GM18868 (cell line): Measurements from ENCODE around the gene TFDP1.

Experiments
- ATAC-seq: cut with Tn5 transposase; IDR thresholded peaks from one replicate; pipeline ENCODE4 v1.9.1; 2021; ENCODE audit warnings: mild to moderate bottlenecking, moderate library complexity; ENCODE audit not compliant: unreplicated experiment

Gene TFDP1, protein sequence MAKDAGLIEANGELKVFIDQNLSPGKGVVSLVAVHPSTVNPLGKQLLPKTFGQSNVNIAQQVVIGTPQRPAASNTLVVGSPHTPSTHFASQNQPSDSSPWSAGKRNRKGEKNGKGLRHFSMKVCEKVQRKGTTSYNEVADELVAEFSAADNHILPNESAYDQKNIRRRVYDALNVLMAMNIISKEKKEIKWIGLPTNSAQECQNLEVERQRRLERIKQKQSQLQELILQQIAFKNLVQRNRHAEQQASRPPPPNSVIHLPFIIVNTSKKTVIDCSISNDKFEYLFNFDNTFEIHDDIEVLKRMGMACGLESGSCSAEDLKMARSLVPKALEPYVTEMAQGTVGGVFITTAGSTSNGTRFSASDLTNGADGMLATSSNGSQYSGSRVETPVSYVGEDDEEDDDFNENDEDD

DNA sequence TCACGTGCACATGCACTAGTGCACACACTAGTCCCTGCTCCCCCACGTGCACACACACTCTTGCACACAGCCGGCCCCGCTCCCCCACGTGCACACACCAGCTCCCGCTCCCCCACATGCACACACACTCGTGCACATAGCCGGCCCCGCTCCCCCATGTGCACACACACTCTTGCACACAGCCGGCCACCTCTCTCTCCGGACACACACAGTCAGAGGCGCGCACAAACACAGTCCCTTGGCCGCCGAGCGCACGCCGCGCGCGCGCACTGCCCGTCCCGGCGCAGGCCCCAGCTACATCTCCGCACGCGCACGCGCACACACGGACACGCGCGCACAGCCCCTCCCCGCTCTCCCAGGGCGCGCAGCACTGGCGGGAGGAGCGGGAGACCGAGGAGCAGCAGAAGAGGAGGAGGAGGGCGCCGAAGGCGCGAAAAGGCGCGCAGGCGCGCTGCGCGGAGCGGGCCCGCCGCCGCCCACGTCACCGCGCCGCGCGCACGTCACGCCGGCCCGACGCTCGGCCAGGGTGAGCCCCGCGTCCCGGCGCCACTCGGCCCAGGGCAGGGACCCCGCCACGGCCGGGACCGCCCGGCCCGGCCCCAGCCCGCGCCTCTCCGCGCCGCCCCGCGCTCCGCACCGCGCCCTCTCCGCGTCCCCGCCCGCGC lies at the start of gene TFDP1:
TFDP1 (plus strand) TSS at position 549 of the 665 bp plus-strand sequence. CDS start 1,085 bp downstream, outside the sequence.
- ATAC-seq, result peak; percentile 86

DNA sequence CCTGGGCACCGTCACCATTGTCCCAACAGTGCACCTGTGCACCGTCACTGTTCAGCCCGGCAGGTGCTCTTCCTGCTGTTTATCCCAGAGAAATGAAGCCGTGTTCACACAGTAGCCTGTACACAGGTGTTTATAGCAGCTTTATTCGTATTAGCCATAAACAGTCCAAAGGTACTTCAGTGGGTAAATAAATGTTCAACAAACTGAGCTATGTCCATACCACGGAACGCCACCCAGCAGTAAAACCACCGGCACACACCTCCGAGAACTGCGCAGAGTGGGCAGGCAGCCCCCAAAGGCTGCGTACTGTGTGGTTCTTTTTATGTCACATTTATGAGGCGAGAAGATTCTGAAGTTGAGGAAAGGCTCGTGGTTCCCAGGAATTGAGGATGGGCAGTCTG lies 49.2 kb upstream of the TFDP1 start:
- no peak for ATAC-seq

DNA sequence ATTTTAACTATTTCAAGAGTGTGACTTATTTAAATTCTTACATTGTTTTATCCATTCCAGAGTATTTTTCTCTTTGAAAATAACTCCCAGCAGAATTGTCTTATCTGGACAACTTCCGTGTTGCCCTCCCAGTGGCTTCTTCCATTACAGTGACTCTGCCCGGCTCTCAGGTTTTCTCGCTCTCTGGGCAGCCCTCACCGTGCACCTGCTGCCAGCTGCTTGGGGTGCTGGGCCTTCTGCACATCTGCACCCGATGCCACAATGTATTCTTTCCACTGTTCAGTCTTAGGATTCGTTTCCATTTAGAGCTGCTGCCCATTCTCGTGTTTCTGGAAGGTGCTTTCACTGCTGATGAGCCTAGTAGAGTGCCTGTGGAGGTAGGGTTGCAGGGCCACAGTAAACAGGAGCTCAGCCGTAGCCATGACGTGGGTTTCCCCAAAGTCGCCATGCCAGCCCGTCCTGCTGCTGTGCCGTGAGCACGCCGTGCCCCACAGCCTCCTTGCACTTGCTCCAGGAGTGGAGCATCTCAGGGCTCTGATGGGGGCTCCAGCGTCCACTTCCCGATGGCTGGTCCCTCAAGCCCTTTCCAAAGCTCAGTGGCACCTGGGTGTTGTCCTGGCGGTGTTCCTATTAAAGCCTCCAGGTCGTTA lies 48.0 kb upstream of the TFDP1 start:
- no peak for ATAC-seq

DNA sequence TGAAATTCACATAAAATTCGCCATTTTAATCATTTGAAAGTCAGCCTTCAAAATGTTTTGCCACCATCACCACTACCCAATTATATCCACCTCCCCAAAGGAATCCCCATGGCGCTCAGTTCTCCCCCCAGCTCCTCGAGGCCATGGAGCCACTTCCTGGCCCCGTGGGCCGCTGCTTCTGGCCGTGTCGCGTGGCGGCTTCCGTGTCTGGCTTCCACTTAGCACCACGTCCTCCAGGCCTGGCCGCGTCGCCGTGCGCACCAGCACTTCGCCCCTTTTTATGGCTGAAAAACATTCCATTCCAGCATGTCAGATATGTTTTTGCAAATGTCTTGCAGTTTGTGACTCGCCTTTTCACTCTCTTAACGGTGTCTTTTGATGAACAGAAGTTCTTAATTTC lies 47.3 kb upstream of the TFDP1 start:
- ATAC-seq, result no peak

DNA sequence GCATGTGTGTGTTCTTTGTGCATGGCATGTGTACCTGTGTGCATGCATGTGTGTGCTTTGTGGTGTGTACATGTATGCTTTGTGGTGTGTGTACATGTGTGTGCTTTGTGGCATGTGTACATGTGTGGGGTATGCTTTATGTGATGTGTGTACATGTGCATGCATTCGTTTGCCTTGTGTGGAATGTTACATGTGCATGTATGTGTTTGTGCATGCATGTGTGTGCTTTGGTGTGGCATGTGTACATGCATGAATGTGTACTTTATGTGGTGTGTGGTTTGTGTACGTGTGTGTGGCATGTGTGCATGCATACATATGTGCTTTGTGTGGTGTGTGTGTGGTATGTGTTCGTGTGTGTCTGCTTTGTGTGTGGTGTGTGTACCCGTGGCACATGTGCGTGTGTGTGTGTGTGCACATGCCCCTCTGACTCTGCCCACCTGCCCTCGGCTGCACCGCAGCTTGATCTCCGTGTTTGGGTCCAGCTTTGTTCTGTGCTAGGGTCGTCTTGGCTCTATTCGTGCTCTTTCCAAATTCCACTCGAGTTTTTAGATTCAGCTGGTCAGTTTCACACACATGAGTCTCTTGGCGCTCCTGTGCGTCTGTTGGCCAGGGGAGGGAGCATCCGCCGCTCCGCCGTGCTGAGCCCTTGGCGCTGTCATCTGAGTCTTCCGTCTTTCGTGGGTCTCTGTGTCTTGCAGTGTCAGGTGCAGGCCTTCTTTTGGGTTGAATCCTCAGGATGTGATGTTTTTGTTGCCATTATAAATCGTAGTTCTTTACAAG lies 46.5 kb upstream of the TFDP1 start:
- ATAC-seq, result no peak

DNA sequence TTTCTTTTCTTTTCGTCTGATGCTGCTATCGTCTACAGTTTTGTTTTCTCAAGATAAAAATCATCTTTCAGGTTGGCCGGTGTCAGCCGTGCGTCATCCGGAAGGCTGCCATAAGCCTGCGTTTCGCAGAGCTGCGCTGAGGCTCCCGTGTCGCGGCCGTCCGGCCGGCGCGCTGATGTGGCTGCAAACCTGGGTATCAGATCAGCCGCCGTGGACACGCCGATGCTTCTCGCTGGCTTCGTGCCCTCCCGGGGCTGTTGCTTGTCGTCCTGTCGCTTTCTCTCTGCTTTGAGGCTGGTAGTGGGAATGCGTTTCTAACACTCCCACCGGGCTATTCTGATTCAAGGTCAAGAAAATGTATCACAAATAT lies 45.9 kb upstream of the TFDP1 start:
- no peak for ATAC-seq

DNA sequence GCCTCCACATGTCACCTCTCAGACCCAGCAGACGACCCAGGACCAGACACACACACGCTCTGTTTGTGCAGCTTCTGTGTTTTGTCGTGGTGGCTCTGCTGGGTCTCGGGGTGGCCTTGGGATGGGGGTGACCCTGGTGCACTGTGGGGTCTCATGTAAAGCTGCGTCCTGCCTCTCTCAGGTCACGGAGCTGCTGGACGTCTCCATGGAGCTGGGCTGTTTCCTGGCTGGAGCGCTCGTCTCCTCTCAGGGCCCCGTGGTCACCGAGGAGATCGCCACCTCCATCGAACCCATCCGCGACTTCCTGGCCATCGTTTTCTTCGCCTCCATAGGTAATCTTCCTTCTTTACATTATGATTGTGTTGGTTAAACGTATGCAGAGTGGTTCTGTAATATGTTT lies 45.4 kb upstream of the TFDP1 start:
- ATAC-seq, result no peak

DNA sequence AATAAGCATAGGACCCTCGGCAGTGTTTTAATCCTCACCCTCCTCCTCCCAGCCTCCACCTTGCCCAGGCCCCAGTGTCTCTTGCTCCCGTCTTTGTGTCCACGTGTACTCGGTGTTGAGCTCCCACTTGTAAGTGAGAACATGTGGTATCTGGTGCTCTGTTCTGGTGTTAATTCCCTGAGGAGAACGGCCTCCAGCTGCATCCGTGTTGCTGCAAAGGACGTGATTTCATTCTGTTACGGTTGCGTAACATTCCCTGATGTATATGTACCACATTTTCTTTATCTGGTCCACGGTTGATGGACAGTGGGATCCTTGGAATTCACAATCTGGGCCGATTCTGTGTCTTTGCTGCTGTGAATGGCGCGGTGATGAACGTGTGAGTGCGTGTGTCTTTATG lies 44.7 kb upstream of the TFDP1 start:
- no peak for ATAC-seq

DNA sequence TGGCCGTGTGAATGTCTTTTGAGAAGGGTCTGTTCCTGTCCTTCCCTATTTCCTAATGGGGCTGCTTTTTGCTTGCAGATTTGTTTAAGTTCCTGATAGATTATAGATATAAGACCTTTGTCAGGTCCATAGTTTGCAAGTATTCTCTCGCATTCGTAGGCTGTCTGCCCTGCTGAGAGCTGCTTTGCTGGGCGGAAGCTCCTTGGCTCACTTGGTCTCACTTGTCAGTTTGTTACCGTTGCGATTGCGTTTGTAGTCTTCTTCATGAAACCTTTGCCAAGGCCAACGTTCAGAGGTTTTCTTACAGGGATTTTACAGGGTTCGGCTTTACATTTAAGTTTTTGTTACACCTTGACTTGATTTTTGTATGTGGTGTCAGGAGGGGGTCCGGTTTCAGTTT lies 44.0 kb upstream of the TFDP1 start:
- no peak for ATAC-seq

DNA sequence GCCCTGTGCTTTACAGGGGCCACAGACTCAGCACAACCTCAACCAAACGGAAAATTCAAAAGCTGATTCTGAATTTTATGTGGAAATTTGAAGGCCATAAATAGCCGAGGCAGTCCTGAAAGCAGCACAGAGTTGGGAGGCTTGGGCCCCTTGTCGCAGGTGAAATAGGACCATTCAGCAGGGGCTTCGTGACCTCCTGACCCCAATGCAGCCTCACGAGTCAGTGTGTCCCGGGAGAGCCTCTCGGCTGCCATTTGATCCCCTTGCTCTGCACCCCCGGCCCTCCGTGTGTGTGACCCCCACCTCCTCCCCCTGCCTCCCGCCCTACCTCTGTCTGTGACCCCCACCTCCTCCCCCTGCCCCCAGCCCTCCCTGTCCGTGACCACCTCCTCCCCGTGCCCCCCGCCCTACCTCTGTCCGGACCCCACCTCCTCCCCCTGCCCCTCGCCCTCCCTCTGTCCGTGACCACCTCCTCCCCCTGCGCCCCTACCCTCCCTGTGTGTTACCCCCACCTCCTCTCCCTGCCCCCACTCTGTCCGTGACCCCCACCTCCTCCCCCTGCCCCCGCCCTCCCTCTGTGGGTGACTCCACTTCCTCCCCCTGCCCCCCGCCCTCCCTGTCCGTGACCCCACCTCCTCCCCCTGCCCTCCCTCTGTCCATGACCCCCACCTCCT lies 41.7 kb upstream of the TFDP1 start:
- ATAC-seq, result no peak

DNA sequence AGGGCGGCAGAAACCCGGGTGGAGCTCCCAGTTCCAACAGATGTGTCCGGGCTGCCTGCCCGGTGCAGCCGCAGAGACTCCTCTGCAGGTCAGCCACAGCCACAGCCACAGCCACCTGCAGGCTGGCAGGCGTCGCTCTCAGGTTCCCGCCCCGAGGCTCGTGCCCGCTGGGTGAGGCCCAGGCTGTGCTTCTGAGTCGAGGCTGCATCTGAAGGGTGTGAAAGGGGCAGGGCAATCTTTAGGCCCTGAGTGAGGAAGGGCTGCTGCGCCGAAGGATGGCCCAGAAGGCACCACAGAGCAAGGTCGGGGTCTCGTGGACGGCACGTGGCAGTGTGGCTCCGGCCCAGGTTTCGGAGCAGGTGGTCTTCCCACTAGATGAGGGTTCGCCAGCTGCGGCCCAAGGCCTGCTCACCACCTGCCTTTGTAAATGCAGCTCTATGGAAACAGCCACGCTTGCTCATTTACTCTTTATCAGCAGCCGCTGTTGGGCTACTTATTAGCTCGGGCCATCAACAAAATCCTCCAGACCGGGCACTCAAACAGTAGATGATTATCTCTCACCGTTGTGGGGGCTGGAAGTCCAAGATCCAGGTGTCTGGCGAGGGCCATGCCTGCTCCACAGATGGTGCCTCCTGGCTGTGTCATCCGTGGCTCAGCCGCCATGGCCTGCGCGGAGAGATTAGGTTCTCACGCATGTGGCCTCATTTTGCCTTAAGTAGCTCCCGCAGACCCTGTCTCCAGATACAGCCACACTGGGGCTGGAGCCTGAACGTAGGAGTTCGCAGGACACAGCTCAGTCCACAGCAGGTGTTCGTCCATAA lies 40.3 kb upstream of the TFDP1 start:
- no peak for ATAC-seq

DNA sequence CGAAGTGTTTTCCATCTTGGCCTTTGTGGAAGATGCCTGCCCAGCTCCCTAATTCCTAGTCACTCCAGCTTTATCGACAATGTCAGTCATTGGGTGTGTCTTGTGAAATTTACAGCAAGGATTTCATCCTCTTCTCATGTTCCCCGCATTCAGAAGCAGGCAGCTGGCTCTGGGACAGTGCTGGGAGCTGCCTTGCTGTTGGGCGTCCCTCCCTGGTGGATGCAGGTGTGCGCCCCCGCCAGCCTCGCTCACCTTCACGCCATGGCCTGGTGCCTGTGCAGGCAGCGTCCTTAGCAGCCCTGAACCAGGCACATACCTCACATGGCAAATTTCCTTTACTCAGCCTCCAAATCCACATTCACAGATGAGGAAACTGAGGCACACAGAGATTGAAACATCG lies 39.7 kb upstream of the TFDP1 start:
- no peak for ATAC-seq

DNA sequence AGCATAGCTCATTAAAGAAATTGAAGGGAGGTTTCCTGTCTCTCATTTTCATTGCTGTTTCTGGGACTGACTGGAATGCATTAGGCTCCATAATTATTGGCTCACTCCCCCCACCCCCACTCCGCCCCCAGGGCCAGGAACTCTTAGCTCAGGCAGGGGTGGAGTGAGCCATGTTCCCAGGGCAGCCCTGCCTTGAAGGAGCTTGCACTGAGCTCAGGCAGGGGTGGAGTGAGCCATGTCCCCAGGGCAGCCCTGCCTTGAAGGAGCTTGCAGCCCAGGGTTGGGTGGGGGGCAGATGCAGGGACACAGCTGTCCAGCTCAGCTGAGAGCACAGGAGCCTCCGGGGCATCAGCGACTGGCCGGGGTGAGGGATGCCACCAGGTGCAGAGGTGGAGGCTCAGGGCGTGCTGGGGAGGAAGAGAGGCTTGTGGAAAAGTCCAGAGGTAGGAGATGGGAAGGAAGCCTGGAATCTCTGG lies 39.1 kb upstream of the TFDP1 start:
- ATAC-seq, result no peak

DNA sequence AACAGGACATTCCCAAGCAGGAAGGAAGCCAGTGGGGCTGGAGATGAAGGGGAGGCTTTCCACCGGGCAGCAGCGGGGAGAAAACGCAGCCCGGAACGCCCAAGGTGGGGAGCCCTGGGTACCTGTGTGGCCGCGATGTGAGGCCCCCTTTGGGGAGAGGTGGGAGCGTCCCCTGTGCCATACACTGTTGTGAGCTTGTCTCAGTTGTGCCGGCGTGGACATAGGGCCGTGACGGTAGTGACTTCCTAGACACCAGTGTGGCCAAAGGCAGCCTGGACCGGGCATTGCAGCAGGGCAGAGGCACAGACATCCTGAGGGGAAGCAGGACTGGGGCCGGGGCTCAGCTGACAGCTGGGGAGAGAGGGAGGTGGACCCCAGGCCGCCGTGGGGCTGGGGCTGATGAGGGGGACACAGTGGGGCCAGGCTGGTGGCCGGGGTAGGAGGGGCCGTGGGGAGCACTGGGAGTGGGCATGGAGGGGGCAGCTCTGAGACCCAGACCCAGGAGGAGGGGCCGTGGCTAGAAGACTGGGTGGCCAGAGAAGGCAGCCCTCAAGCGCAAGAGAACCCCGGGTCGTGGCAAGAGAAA lies 38.5 kb upstream of the TFDP1 start:
- ATAC-seq, result no peak

DNA sequence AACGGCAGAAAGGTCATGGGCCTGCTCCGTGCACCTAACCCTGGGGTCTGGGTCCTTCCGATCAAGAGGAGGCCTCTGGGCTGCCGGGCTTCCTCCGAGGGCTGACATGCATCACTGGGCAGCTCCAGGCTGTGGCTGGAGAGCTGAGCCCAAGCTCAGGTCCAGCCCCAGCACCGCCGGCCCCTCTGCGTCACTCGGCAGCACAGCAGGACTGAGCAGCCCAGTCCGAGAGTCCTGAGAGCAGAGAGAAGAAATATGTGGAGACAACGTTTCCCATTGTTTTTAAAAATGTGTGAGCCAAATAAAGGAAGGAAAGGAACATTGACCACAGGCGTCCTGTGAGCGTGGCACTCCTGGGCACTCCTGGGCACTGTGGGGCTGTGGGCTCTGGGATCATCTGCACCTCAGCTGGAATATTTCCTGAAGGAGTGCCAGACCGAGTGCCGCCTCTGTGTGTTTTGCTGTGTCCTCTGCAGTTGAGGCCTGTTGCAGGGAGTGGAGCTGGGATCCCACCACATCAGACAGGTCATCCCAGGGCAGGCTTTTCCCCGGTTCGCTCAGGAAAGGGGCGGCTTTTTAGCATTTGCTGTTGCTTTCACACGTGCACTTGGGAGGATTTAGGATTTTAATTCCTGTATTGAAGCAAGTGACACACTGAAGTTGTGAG lies 37.8 kb upstream of the TFDP1 start:
- ATAC-seq, result no peak

DNA sequence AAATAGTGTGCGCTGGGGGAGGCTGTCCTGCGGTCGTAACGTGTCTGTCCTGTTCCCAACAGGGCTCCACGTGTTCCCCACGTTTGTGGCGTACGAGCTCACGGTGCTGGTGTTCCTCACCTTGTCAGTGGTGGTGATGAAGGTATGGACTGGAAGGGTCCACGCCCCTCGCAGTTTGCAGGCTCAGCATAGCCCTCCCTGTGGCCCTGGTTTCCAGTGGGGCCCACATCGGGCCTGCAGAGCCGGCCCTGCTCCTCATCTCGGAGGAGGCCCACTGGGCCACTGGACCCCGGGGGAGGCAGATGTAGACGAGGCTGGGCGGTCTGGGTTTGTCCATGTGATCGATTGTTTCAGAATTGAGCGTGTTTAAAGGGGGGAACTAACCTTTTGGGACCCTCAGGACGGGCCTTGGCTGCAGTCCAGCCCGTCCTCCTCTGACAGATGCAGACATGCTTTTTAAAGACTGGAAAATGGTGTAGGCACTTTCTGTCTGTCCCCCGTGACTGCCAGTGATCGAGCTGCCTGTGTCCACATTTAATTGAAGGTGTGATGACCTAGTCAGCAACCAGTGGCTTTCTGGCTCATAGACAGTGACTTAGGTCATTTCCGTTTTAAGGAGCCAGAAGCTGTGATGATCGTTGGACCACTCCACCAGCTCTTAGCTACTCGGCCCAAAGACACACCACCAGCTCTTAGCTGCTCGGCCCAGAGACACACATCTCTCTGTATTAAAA lies 37.1 kb upstream of the TFDP1 start:
- no peak for ATAC-seq

DNA sequence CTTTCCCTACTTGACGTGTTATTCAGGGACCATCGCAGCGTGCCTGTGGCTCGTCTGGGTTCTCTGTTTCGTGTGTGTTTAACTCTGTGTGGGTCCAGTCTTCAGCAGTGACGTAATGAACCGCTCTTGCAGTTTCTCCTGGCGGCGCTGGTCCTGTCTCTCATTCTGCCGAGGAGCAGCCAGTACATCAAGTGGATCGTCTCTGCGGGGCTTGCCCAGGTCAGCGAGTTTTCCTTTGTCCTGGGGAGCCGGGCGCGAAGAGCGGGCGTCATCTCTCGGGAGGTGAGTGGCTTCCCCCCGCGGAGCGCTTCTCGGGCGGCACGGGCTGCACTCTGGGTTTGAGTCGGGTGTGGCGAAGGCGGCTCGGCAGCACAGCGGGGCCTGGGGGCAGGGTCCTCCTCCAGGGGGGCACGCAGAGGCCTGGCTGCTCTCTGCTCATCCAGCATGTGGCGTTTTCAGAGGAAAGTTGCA lies 36.3 kb upstream of the TFDP1 start:
- ATAC-seq, result no peak
